Activated CD8-positive, alpha-beta memory T cell treated with anti-CD3 and anti-CD28 coated beads, Interleukin-2, amount 50 U/mL, for 24 hours (primary cell): Measurements from ENCODE around the gene COL4A4.

Source experiments
- DNase-seq: peaks from one replicate; pipeline ENCODE4 v3.0.0-alpha.2; 2020; ENCODE audit errors: extremely low read depth

COL4A4 gene

GRCh38 chr2:227161947-227162346, 2.1 kb downstream of the COL4A4 start:
- no peak for DNase-seq

GRCh38 chr2:227160164-227160563, 3.8 kb downstream of the COL4A4 start:
- no peak for DNase-seq

GRCh38 chr2:227154986-227155774, 8.8 kb downstream of the COL4A4 start:
- DNase-seq = no peak

- DNase-seq = no peak
Observed at GRCh38 chr2:227153758-227154486, 10.1 kb downstream of the COL4A4 start.

- DNase-seq = no peak
Observed at GRCh38 chr2:227153307-227153706, 10.7 kb downstream of the COL4A4 start.

- DNase-seq = no peak
Observed at GRCh38 chr2:227152093-227152766, 11.8 kb downstream of the COL4A4 start.

GRCh38 chr2:227150222-227150936, 13.6 kb downstream of the COL4A4 start:
- no peak for DNase-seq

GRCh38 chr2:227148106-227148505, 15.9 kb downstream of the COL4A4 start:
- DNase-seq = no peak

- no peak for DNase-seq
Observed at GRCh38 chr2:227147023-227147422, 17.0 kb downstream of the COL4A4 start.

GRCh38 chr2:227146456-227146855, 17.5 kb downstream of the COL4A4 start:
- DNase-seq = no peak

GRCh38 chr2:227143895-227144294, 20.1 kb downstream of the COL4A4 start:
- no peak for DNase-seq

- no peak for DNase-seq
Observed at GRCh38 chr2:227141301-227141700, 22.7 kb downstream of the COL4A4 start.

- DNase-seq = no peak
Observed at GRCh38 chr2:227134591-227134990, 29.4 kb downstream of the COL4A4 start.

GRCh38 chr2:227132986-227133385, 31.0 kb downstream of the COL4A4 start:
- DNase-seq = no peak

GRCh38 chr2:227130636-227131035, 33.4 kb downstream of the COL4A4 start:
- no peak for DNase-seq

GRCh38 chr2:227127201-227127600, 36.8 kb downstream of the COL4A4 start:
- no peak for DNase-seq

- no peak for DNase-seq
Observed at GRCh38 chr2:227125506-227125905, 38.5 kb downstream of the COL4A4 start.

GRCh38 chr2:227124811-227125210, 39.2 kb downstream of the COL4A4 start:
- DNase-seq = no peak

- no peak for DNase-seq
Observed at GRCh38 chr2:227123697-227124096, 40.3 kb downstream of the COL4A4 start.

- DNase-seq = no peak
Observed at GRCh38 chr2:227118353-227118752, 45.7 kb downstream of the COL4A4 start.

- no peak for DNase-seq
Observed at GRCh38 chr2:227117852-227118251, 46.2 kb downstream of the COL4A4 start.

GRCh38 chr2:227117027-227117426, 47.0 kb downstream of the COL4A4 start:
- DNase-seq = no peak
